ENCODE measurements around the gene IL17RE. TPM values are rescaled to one million over a fixed set of nuclear protein-coding genes. Genes with fewer than 3 reads are reported as not detected.

The IL17RE gene
- total RNA-seq, 4 donors from 2014 or later: 0.47 to 0.85 (median 0.79) TPM

GRCh38 chr3:9918261-9919038 is 15.8 kb downstream of the IL17RE start:
- H3K27me3 ChIP-seq: no peaks in the 10 kb centered on the region
- H3K27ac ChIP-seq: peak overlapping the region in 3 of 4 donors; percentile 89 to 96 (median 94)
- H3K4me3 ChIP-seq: no peak overlapping the region
- no peak for ATAC-seq
- H3K9me3 ChIP-seq: no peaks in the 10 kb centered on the region
- WGBS, 2 donors (ENCODE audit: low coverage in 1 of 2): 90 to 92% methylated on average over 3 to 7 of the region's 8 CpGs
- TF ChIP-seq POLR2AphosphoS5 (IDR thresholded peaks at IDR 0.05): no peak
- H3K4me1 ChIP-seq: peaks cover 0 to 55% (median 20%) of the 10 kb centered on the region in 3 donors
- peaks cover 0 to 31% of the 10 kb centered on the region in 2 donors for H3K36me3 ChIP-seq

GRCh38 chr3:9928158-9928557 is 25.5 kb downstream of the IL17RE start:
- H3K4me1 ChIP-seq: peaks cover 0 to 14% (median 6%) of the 10 kb centered on the region in 3 donors
- TF ChIP-seq POLR2A (IDR thresholded peaks at IDR 0.05) (no peak), EP300 (IDR thresholded peaks at IDR 0.05) (no peak), POLR2AphosphoS5 (IDR thresholded peaks at IDR 0.05) (no peak)
- TF ChIP-seq, protein P1, sequence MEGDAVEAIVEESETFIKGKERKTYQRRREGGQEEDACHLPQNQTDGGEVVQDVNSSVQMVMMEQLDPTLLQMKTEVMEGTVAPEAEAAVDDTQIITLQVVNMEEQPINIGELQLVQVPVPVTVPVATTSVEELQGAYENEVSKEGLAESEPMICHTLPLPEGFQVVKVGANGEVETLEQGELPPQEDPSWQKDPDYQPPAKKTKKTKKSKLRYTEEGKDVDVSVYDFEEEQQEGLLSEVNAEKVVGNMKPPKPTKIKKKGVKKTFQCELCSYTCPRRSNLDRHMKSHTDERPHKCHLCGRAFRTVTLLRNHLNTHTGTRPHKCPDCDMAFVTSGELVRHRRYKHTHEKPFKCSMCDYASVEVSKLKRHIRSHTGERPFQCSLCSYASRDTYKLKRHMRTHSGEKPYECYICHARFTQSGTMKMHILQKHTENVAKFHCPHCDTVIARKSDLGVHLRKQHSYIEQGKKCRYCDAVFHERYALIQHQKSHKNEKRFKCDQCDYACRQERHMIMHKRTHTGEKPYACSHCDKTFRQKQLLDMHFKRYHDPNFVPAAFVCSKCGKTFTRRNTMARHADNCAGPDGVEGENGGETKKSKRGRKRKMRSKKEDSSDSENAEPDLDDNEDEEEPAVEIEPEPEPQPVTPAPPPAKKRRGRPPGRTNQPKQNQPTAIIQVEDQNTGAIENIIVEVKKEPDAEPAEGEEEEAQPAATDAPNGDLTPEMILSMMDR (IDR thresholded peaks at IDR 0.05): no peak
- H3K27ac ChIP-seq: no peak overlapping the region
- no peaks in the 10 kb centered on the region for H3K27me3 ChIP-seq
- no peak for ATAC-seq
- peaks cover 0 to 78% of the 10 kb centered on the region in 2 donors for H3K36me3 ChIP-seq
- H3K9me3 ChIP-seq: no peaks in the 10 kb centered on the region
- H3K4me3 ChIP-seq: no peak overlapping the region
- no CpG with 5 or more reads among the region's 23 CpGs for WGBS, 2 donors (ENCODE audit: low coverage in 1 of 2)

- WGBS, 2 donors (ENCODE audit: low coverage in 1 of 2): 80 to 100% methylated on average over 1 to 2 of the region's 4 CpGs
- H3K4me1 ChIP-seq: peaks cover 0 to 35% (median 21%) of the 10 kb centered on the region in 3 donors
- no peak for TF ChIP-seq EP300 (IDR thresholded peaks at IDR 0.05)
- TF ChIP-seq POLR2A (IDR thresholded peaks at IDR 0.05): no peak
- TF ChIP-seq, protein P1 (IDR thresholded peaks at IDR 0.05): no peak
- TF ChIP-seq POLR2AphosphoS5 (IDR thresholded peaks at IDR 0.05): no peak
- peaks cover 0 to 54% of the 10 kb centered on the region in 2 donors for H3K36me3 ChIP-seq
- H3K4me3 ChIP-seq: no peak overlapping the region
- no peaks in the 10 kb centered on the region for H3K9me3 ChIP-seq
- H3K27ac ChIP-seq: no peak overlapping the region
- ATAC-seq: no peak
- no peaks in the 10 kb centered on the region for H3K27me3 ChIP-seq
Observed at GRCh38 chr3:9930804-9931418, 28.3 kb downstream of the IL17RE start.

- Histone ChIP-seq H3K9me3 (no peaks in the 10 kb centered on the region), H3K27me3 (no peaks in the 10 kb centered on the region), H3K27ac (peak overlapping the region; percentile 71 to 97 (median 94)), H3K4me3 (peak overlapping the region; percentile 46 to 79), H3K4me1 (peaks cover 0 to 39% (median 24%) of the 10 kb centered on the region in 3 donors), H3K36me3 (peaks cover 0 to 55% of the 10 kb centered on the region in 2 donors)
- no peak for ATAC-seq
- no CpG with 5 or more reads among the region's 13 CpGs for WGBS, 2 donors (ENCODE audit: low coverage in 1 of 2)
- TF ChIP-seq POLR2AphosphoS5 (IDR thresholded peaks at IDR 0.05) (no peak), POLR2A (IDR thresholded peaks at IDR 0.05) (no peak), EP300 (IDR thresholded peaks at IDR 0.05) (no peak)
- TF ChIP-seq, protein P1 (IDR thresholded peaks at IDR 0.05): no peak
Observed at GRCh38 chr3:9932535-9932842, 29.8 kb downstream of the IL17RE start.

DNA sequence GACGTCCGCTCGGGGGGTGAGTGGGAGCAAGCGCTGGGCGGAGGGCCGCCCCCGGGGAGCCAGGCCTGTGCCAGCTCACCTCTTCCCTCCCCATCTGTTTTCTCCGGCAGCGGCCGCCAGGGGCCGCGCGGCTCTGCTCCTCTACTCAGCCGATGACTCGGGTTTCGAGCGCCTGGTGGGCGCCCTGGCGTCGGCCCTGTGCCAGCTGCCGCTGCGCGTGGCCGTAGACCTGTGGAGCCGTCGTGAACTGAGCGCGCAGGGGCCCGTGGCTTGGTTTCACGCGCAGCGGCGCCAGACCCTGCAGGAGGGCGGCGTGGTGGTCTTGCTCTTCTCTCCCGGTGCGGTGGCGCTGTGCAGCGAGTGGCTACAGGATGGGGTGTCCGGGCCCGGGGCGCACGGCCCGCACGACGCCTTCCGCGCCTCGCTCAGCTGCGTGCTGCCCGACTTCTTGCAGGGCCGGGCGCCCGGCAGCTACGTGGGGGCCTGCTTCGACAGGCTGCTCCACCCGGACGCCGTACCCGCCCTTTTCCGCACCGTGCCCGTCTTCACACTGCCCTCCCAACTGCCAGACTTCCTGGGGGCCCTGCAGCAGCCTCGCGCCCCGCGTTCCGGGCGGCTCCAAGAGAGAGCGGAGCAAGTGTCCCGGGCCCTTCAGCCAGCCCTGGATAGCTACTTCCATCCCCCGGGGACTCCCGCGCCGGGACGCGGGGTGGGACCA is 30.4 kb downstream of the IL17RE start:
- Histone ChIP-seq H3K4me1 (peaks cover 0 to 39% (median 24%) of the 10 kb centered on the region in 3 donors), H3K9me3 (no peaks in the 10 kb centered on the region), H3K36me3 (peaks cover 0 to 55% of the 10 kb centered on the region in 2 donors), H3K4me3 (peak overlapping the region; percentile 46 to 79), H3K27me3 (no peaks in the 10 kb centered on the region), H3K27ac (peak overlapping the region; percentile 71 to 97 (median 94))
- TF ChIP-seq, protein P1 (IDR thresholded peaks at IDR 0.05): peak; percentile 71 to 90 (median 88)
- TF ChIP-seq EP300 (IDR thresholded peaks at IDR 0.05): no peak
- no peak for TF ChIP-seq POLR2A (IDR thresholded peaks at IDR 0.05)
- peak; percentile 36 for TF ChIP-seq POLR2AphosphoS5 (IDR thresholded peaks at IDR 0.05)
- peak; percentile 79 for ATAC-seq
- no CpG with 5 or more reads among the region's 77 CpGs for WGBS, 2 donors (ENCODE audit: low coverage in 1 of 2)
